HEK293 (cell line): Measurements from ENCODE around the gene EMSY.
"Not testable (repeated sequence)": the region's sequence is repeated elsewhere in the genome, so short reads cannot be mapped to it uniquely, and the experiment has no call there.

Experiments used
- CTCF ChIA-PET: fragments of 350-600 bp; formaldehyde crosslinking; extraction: SDS; loops from one replicate; lab custom pipeline; 2021; ENCODE audit warnings: antibody characterized with exemption; lab: Yijun Ruan, JAX
- POLR2A ChIA-PET: fragments of 300-600 bp; formaldehyde crosslinking; extraction: SDS; loops from one replicate; lab custom pipeline; 2020; ENCODE audit warnings: antibody characterized with exemption, inconsistent platforms; lab: Yijun Ruan, JAX
- H3K27ac ChIP-seq: fragments of 200-500 bp; sonication (Bioruptor generic); 2 replicates; pipeline ENCODE4 v1.5.1; 2014; ENCODE audit warnings: low read depth, low read length, control low read depth, inconsistent platforms; ENCODE audit errors: extremely low read depth
- H3K36me3 ChIP-seq, 2 experiments: fragments of 200-500 bp in 1 of 2; sonication (Bioruptor generic) in 1 of 2; 1 replicate in 1 of 2; 2 replicates in 1 of 2; pipeline ENCODE4 v1.5.1; 2014 to 2017; ENCODE audit warnings: inconsistent platforms in 2 of 2, low read length in 2 of 2; ENCODE audit not compliant: control insufficient read depth in 2 of 2, insufficient read depth in 1 of 2
- H3K4me1 ChIP-seq: fragments of 200-500 bp; sonication (Bioruptor generic); 2 replicates; pipeline ENCODE4 v1.5.1; 2014; ENCODE audit warnings: mild to moderate bottlenecking, low read length, inconsistent platforms; ENCODE audit not compliant: control insufficient read depth, insufficient read depth
- H3K4me3 ChIP-seq: 2 replicates; pipeline ENCODE4 v1.5.1; 2011; ENCODE audit warnings: low read depth, mild to moderate bottlenecking, control low read depth, low read length, moderate library complexity
- H3K9me3 ChIP-seq: fragments of 200-500 bp; sonication (Bioruptor generic); 2 replicates; pipeline ENCODE4 v1.5.1; 2014; ENCODE audit warnings: low read depth, low read length, inconsistent platforms; ENCODE audit not compliant: control insufficient read depth, insufficient read depth
- HOXD13 ChIP-seq: sonication (generic); formaldehyde crosslinking; IDR thresholded peaks from 2 replicates; pipeline ENCODE4 v1.8.0; 2022; ENCODE audit warnings: missing genetic modification reagents, borderline replicate concordance
- MYNN ChIP-seq: fragments of 450-650 bp; formaldehyde crosslinking; IDR thresholded peaks from 2 replicates; pipeline ENCODE4 v1.5.1; 2016; ENCODE audit warnings: missing biosample characterization, missing genetic modification characterization, borderline replicate concordance
- REPIN1 ChIP-seq: fragments of 450-650 bp; formaldehyde crosslinking; IDR thresholded peaks from 2 replicates; pipeline ENCODE4 v1.5.1; 2017; ENCODE audit warnings: missing biosample characterization, missing genetic modification characterization, low read depth
- TCF7L2 ChIP-seq: IDR thresholded peaks from 2 replicates; pipeline ENCODE4 v1.6.1; 2011; ENCODE audit warnings: low read depth, mild to moderate bottlenecking, inconsistent platforms, low read length, moderate library complexity, borderline replicate concordance
- TRIM28 ChIP-seq: IDR thresholded peaks from 2 replicates; pipeline ENCODE4 v1.6.1; 2011; ENCODE audit warnings: low read length, control low read depth, borderline replicate concordance
- YY1 ChIP-seq: fragments of 450-650 bp; formaldehyde crosslinking; IDR thresholded peaks from 2 replicates; pipeline ENCODE4 v1.5.1; 2018; ENCODE audit warnings: missing biosample characterization, missing genetic modification characterization
- ZBTB7A ChIP-seq: fragments of 450-650 bp; formaldehyde crosslinking; IDR thresholded peaks from 2 replicates; pipeline ENCODE4 v1.5.1; 2016; ENCODE audit warnings: low read depth, missing biosample characterization, missing genetic modification characterization
- ZNF239 ChIP-seq: fragments of 450-650 bp; formaldehyde crosslinking; IDR thresholded peaks from 2 replicates; pipeline ENCODE4 v1.5.1; 2016; ENCODE audit warnings: missing biosample characterization, missing genetic modification characterization
- ZNF248 ChIP-seq: fragments of 450-650 bp; formaldehyde crosslinking; IDR thresholded peaks from 2 replicates; pipeline ENCODE4 v1.5.1; 2017; ENCODE audit warnings: missing biosample characterization, missing genetic modification characterization
- ZNF324 ChIP-seq: fragments of 450-650 bp; formaldehyde crosslinking; IDR thresholded peaks from 2 replicates; pipeline ENCODE4 v1.5.1; 2016; ENCODE audit warnings: missing biosample characterization, missing genetic modification characterization
- ZNF433 ChIP-seq: fragments of 450-650 bp; formaldehyde crosslinking; IDR thresholded peaks from 2 replicates; pipeline ENCODE4 v1.5.1; 2016; ENCODE audit warnings: missing biosample characterization, missing genetic modification characterization, low read depth
- ZNF510 ChIP-seq: fragments of 450-650 bp; formaldehyde crosslinking; IDR thresholded peaks from 2 replicates; pipeline ENCODE4 v1.5.1; 2018; ENCODE audit warnings: mild to moderate bottlenecking, missing genetic modification characterization, missing biosample characterization; ENCODE audit not compliant: insufficient replicate concordance
- ZNF530 ChIP-seq: fragments of 450-650 bp; formaldehyde crosslinking; IDR thresholded peaks from 2 replicates; pipeline ENCODE4 v1.5.1; 2016; ENCODE audit warnings: low read depth, missing biosample characterization, missing genetic modification characterization
- ZNF544 ChIP-seq: fragments of 450-650 bp; formaldehyde crosslinking; IDR thresholded peaks from 2 replicates; pipeline ENCODE4 v1.5.0; 2017; ENCODE audit warnings: missing biosample characterization, missing genetic modification characterization
- ZNF610 ChIP-seq: fragments of 450-650 bp; formaldehyde crosslinking; IDR thresholded peaks from 2 replicates; pipeline ENCODE4 v1.5.1; 2016; ENCODE audit warnings: missing biosample characterization, missing genetic modification characterization, borderline replicate concordance
- ZNF660 ChIP-seq: fragments of 450-650 bp; IDR thresholded peaks from 2 replicates; pipeline ENCODE4 v1.5.1; 2018; ENCODE audit warnings: missing biosample characterization, mild to moderate bottlenecking, missing genetic modification characterization
- ZNF701 ChIP-seq: fragments of 450-650 bp; formaldehyde crosslinking; IDR thresholded peaks from 2 replicates; pipeline ENCODE4 v1.5.1; 2016; ENCODE audit warnings: missing biosample characterization, missing genetic modification characterization
- ZNF76 ChIP-seq: fragments of 450-650 bp; formaldehyde crosslinking; IDR thresholded peaks from 2 replicates; pipeline ENCODE4; 2016; ENCODE audit warnings: low read depth, missing biosample characterization, missing genetic modification characterization, borderline replicate concordance
- ZNF777 ChIP-seq: fragments of 450-650 bp; formaldehyde crosslinking; IDR thresholded peaks from 2 replicates; pipeline ENCODE4 v1.5.1; 2017; ENCODE audit warnings: missing biosample characterization, missing genetic modification characterization, borderline replicate concordance
- TF ChIP-seq, protein P1 (sequence below): fragments of 450-650 bp; formaldehyde crosslinking; IDR thresholded peaks from 2 replicates; pipeline ENCODE4 v1.5.1; 2017; ENCODE audit warnings: missing biosample characterization, missing genetic modification characterization
- TF ChIP-seq, protein P2 (sequence below): fragments of 450-650 bp; formaldehyde crosslinking; IDR thresholded peaks from 2 replicates; pipeline ENCODE4 v1.5.1; 2016; ENCODE audit warnings: missing biosample characterization, missing genetic modification characterization
- TF ChIP-seq, protein P3 (sequence below): fragments of 450-650 bp; formaldehyde crosslinking; IDR thresholded peaks from 2 replicates; pipeline ENCODE4 v1.5.1; 2016; ENCODE audit warnings: missing biosample characterization, missing genetic modification characterization

EMSY gene

GRCh38 chr11:76568621-76569020 is 123.8 kb downstream of the EMSY start:
- TF ChIP-seq ZNF701 (tag by site-specific recombination) (no peak), ZNF76 (no peak), MYNN (tag by site-specific recombination) (no peak), TRIM28 (no peak), REPIN1 (tag by site-specific recombination) (no peak)
- TF ChIP-seq, all 188 proteins: peak for 0
- Histone ChIP-seq H3K9me3 (no peaks in the 10 kb centered on the region), H3K36me3 (no peaks in the 10 kb centered on the region), H3K4me1 (no peaks in the 10 kb centered on the region), H3K27ac (no peak overlapping the region), H3K4me3 (no peak overlapping the region)
- ChIA-PET CTCF (interaction anchor here (0.7 kb wide), 1 partner anchor 1363 kb away, joined by 3 read pairs; no protein-coding TSS in a partner anchor), POLR2A (no interaction called here)

GRCh38 chr11:76572181-76572875 is 127.5 kb downstream of the EMSY start:
- not testable (repeated sequence) for H3K9me3 ChIP-seq, H3K4me1 ChIP-seq, H3K27ac ChIP-seq, H3K4me3 ChIP-seq, H3K36me3 ChIP-seq
- CTCF ChIA-PET, result interaction anchor here (0.6 kb wide), 1 partner anchor 367 kb away, joined by 3 read pairs; no protein-coding TSS in a partner anchor
- POLR2A ChIA-PET, result interaction anchor here (0.7 kb wide), 1 partner anchor 147 kb away, joined by 8 read pairs; no protein-coding TSS in a partner anchor

DNA sequence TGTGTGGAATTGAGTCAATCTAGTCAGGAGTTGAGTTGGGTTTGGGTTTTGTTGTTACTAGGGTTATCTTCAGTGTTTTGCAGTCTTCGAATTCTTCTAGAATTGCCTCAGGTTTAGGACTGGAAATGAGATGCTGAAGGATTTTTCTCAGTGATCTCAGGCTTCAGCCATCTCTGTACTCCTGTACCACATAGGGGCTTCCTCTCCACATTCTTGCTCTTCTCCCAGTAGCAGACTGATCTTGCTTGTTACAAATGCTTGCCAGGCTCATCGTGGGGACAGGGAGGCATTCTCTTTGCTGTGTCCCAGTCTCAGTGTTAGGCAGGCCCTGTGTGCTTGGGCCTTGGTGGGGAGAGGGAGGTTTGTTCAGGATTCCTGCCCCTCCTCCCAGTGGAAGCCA is 129.6 kb downstream of the EMSY start:
- ChIA-PET POLR2A (no interaction called here), CTCF (no interaction called here)
- Histone ChIP-seq H3K36me3 (no peaks in the 10 kb centered on the region), H3K4me1 (no peaks in the 10 kb centered on the region), H3K27ac (no peak overlapping the region), H3K9me3 (no peaks in the 10 kb centered on the region)
- TF ChIP-seq ZNF433 (tag by site-specific recombination) (no peak), ZBTB7A (no peak), ZNF530 (tag by site-specific recombination) (no peak), ZNF239 (tag by site-specific recombination) (no peak), TCF7L2 (no peak), ZNF777 (tag by site-specific recombination) (no peak), ZNF248 (tag by site-specific recombination) (no peak), ZNF610 (no peak), YY1 (tag by site-specific recombination) (no peak), ZNF324 (tag by site-specific recombination) (no peak), ZNF510 (tag by site-specific recombination) (no peak), ZNF544 (tag by site-specific recombination) (no peak), HOXD13 (no peak), ZNF660 (tag by site-specific recombination) (no peak)
- TF ChIP-seq, protein P1, sequence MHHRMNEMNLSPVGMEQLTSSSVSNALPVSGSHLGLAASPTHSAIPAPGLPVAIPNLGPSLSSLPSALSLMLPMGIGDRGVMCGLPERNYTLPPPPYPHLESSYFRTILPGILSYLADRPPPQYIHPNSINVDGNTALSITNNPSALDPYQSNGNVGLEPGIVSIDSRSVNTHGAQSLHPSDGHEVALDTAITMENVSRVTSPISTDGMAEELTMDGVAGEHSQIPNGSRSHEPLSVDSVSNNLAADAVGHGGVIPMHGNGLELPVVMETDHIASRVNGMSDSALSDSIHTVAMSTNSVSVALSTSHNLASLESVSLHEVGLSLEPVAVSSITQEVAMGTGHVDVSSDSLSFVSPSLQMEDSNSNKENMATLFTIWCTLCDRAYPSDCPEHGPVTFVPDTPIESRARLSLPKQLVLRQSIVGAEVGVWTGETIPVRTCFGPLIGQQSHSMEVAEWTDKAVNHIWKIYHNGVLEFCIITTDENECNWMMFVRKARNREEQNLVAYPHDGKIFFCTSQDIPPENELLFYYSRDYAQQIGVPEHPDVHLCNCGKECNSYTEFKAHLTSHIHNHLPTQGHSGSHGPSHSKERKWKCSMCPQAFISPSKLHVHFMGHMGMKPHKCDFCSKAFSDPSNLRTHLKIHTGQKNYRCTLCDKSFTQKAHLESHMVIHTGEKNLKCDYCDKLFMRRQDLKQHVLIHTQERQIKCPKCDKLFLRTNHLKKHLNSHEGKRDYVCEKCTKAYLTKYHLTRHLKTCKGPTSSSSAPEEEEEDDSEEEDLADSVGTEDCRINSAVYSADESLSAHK (tag by site-specific recombination), result no peak
- TF ChIP-seq, protein P2, sequence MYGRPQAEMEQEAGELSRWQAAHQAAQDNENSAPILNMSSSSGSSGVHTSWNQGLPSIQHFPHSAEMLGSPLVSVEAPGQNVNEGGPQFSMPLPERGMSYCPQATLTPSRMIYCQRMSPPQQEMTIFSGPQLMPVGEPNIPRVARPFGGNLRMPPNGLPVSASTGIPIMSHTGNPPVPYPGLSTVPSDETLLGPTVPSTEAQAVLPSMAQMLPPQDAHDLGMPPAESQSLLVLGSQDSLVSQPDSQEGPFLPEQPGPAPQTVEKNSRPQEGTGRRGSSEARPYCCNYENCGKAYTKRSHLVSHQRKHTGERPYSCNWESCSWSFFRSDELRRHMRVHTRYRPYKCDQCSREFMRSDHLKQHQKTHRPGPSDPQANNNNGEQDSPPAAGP (tag by site-specific recombination), result no peak
- TF ChIP-seq, protein P3, sequence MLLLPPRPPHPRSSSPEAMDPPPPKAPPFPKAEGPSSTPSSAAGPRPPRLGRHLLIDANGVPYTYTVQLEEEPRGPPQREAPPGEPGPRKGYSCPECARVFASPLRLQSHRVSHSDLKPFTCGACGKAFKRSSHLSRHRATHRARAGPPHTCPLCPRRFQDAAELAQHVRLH, result no peak
- TF ChIP-seq, all 188 proteins: peak for 0
- no peak overlapping the region for H3K4me3 ChIP-seq
